ENCODE results near the gene GABRG3.

The GABRG3 gene

GRCh38 chr15:27410996-27411605, 440.1 kb downstream of the GABRG3 start:
- no peak for DNase-seq (ENCODE audit: low read depth, low spot score)

- no peak for DNase-seq (ENCODE audit: low read depth, low spot score)
Observed at GRCh38 chr15:27412415-27412814, 441.4 kb downstream of the GABRG3 start.

GRCh38 chr15:27414168-27414870, 443.3 kb downstream of the GABRG3 start:
- DNase-seq (ENCODE audit: low read depth, low spot score), result no peak

- DNase-seq (ENCODE audit: low read depth, low spot score), result no peak
Observed at GRCh38 chr15:27418726-27419125, 447.7 kb downstream of the GABRG3 start.

GRCh38 chr15:27422997-27423396, 452.0 kb downstream of the GABRG3 start:
- DNase-seq (ENCODE audit: low read depth, low spot score), result no peak

GRCh38 chr15:27426805-27427204, 455.8 kb downstream of the GABRG3 start:
- DNase-seq (ENCODE audit: low read depth, low spot score), result no peak

- DNase-seq (ENCODE audit: low read depth, low spot score), result no peak
Observed at GRCh38 chr15:27427276-27427675, 456.3 kb downstream of the GABRG3 start.

GRCh38 chr15:27428151-27428550, 457.2 kb downstream of the GABRG3 start:
- no peak for DNase-seq (ENCODE audit: low read depth, low spot score)

- no peak for DNase-seq (ENCODE audit: low read depth, low spot score)
Observed at GRCh38 chr15:27429577-27429976, 458.6 kb downstream of the GABRG3 start.

GRCh38 chr15:27433604-27434003, 462.6 kb downstream of the GABRG3 start:
- DNase-seq (ENCODE audit: low read depth, low spot score), result no peak

GRCh38 chr15:27438403-27439375, 467.7 kb downstream of the GABRG3 start:
- no peak for DNase-seq (ENCODE audit: low read depth, low spot score)

GRCh38 chr15:27441120-27441519, 470.1 kb downstream of the GABRG3 start:
- DNase-seq (ENCODE audit: low read depth, low spot score), result no peak

- DNase-seq (ENCODE audit: low read depth, low spot score), result no peak
Observed at GRCh38 chr15:27448234-27448633, 477.3 kb downstream of the GABRG3 start.

- DNase-seq (ENCODE audit: low read depth, low spot score), result no peak
Observed at GRCh38 chr15:27448986-27449385, 478.0 kb downstream of the GABRG3 start.

- no peak for DNase-seq (ENCODE audit: low read depth, low spot score)
Observed at GRCh38 chr15:27449941-27450340, 479.0 kb downstream of the GABRG3 start.

- no peak for DNase-seq (ENCODE audit: low read depth, low spot score)
Observed at GRCh38 chr15:27454281-27455075, 483.5 kb downstream of the GABRG3 start.

GRCh38 chr15:27456807-27457206, 485.8 kb downstream of the GABRG3 start:
- DNase-seq (ENCODE audit: low read depth, low spot score), result no peak

GRCh38 chr15:27457766-27458165, 486.8 kb downstream of the GABRG3 start:
- DNase-seq (ENCODE audit: low read depth, low spot score), result no peak

- no peak for DNase-seq (ENCODE audit: low read depth, low spot score)
Observed at GRCh38 chr15:27458345-27459084, 487.5 kb downstream of the GABRG3 start.

GRCh38 chr15:27459836-27460235, 488.9 kb downstream of the GABRG3 start:
- no peak for DNase-seq (ENCODE audit: low read depth, low spot score)

GRCh38 chr15:27461181-27461580, 490.2 kb downstream of the GABRG3 start:
- DNase-seq (ENCODE audit: low read depth, low spot score), result no peak
